Suprapubic skin (tissue), 2 donors: Measurements from ENCODE around the gene KIF20B.

Source experiments
- EP300 ChIP-seq: sonication (generic); formaldehyde crosslinking; IDR thresholded peaks from one replicate; pipeline ENCODE4 v1.6.1; 2017; ENCODE audit warnings: antibody characterized with exemption
- POLR2A ChIP-seq, 2 donors: fragments of 450-650 bp; IDR thresholded peaks; one replicate each; pipeline ENCODE4 v1.6.1; 2017; ENCODE audit warnings: antibody characterized with exemption in 2 of 2, mild to moderate bottlenecking in 2 of 2, moderate library complexity in 2 of 2

DNA sequence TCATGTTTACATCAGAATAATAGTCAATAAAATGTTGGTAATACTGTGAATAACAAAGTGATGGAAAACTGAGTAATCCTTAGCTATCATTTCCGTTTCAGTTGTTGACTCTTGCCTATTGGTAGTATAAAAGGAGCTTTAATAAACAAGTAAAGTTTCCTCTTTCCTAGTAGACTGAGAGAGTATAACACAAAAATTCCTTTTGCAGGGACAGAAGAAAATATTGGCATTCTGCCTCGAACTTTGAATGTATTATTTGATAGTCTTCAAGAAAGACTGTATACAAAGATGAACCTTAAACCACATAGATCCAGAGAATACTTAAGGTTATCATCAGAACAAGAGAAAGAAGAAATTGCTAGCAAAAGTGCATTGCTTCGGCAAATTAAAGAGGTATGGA lies 9.4 kb downstream of the KIF20B start:
- no peak for TF ChIP-seq POLR2A (IDR thresholded peaks at IDR 0.05)
- TF ChIP-seq EP300 = no peak
